ENCODE results near the gene HCFC2.

Gene HCFC2

GRCh38 chr12:104122298-104122697 lies 58.0 kb downstream of the HCFC2 start:
- DNase-seq (ENCODE audit: low read depth in 2 of 2): no peak
- TF ChIP-seq, protein P1, sequence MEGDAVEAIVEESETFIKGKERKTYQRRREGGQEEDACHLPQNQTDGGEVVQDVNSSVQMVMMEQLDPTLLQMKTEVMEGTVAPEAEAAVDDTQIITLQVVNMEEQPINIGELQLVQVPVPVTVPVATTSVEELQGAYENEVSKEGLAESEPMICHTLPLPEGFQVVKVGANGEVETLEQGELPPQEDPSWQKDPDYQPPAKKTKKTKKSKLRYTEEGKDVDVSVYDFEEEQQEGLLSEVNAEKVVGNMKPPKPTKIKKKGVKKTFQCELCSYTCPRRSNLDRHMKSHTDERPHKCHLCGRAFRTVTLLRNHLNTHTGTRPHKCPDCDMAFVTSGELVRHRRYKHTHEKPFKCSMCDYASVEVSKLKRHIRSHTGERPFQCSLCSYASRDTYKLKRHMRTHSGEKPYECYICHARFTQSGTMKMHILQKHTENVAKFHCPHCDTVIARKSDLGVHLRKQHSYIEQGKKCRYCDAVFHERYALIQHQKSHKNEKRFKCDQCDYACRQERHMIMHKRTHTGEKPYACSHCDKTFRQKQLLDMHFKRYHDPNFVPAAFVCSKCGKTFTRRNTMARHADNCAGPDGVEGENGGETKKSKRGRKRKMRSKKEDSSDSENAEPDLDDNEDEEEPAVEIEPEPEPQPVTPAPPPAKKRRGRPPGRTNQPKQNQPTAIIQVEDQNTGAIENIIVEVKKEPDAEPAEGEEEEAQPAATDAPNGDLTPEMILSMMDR (IDR thresholded peaks at IDR 0.05; ENCODE audit: low read depth, low read length): no peak
- no peak overlapping the region for H3K4me3 ChIP-seq (replicated peaks in 1 of 2; ENCODE audit: low read depth in 2 of 2, low read length in 2 of 2)

- H3K4me3 ChIP-seq (replicated peaks in 1 of 2; ENCODE audit: low read depth in 2 of 2, low read length in 2 of 2): no peak overlapping the region
- DNase-seq (ENCODE audit: low read depth in 2 of 2): no peak
- TF ChIP-seq, protein P1 (IDR thresholded peaks at IDR 0.05; ENCODE audit: low read depth, low read length): no peak
These were observed 62.2 kb downstream of the HCFC2 start for GRCh38 chr12:104126548-104126947.

DNA sequence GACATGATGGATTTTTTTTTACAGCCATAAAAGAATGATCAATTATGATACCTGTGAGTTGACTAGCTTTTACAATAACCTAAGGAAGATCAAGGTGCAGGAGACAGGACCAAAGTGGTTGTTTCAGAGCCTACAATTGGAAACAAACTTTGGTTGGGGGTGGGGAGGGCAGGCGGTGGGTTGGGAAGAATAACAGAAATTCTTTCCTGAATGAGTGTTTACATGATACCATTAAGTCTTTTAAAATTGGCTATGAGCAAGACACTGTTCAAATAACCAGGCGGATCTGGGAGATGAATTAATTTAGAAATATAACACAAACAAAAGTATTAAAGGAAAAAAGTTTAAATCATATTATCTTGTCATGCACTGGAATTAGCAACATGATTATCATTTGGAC lies 66.4 kb downstream of the HCFC2 start:
- no peak overlapping the region for H3K4me3 ChIP-seq (replicated peaks in 1 of 2; ENCODE audit: low read depth in 2 of 2, low read length in 2 of 2)
- DNase-seq (ENCODE audit: low read depth in 2 of 2): no peak
- TF ChIP-seq, protein P1 (IDR thresholded peaks at IDR 0.05; ENCODE audit: low read depth, low read length): no peak

GRCh38 chr12:104131609-104132008 lies 67.3 kb downstream of the HCFC2 start:
- peak overlapping the region in 1 of 2 donors; percentile 4 for H3K4me3 ChIP-seq (replicated peaks in 1 of 2; ENCODE audit: low read depth in 2 of 2, low read length in 2 of 2)
- TF ChIP-seq, protein P1 (IDR thresholded peaks at IDR 0.05; ENCODE audit: low read depth, low read length): no peak
- no peak for DNase-seq (ENCODE audit: low read depth in 2 of 2)

DNA sequence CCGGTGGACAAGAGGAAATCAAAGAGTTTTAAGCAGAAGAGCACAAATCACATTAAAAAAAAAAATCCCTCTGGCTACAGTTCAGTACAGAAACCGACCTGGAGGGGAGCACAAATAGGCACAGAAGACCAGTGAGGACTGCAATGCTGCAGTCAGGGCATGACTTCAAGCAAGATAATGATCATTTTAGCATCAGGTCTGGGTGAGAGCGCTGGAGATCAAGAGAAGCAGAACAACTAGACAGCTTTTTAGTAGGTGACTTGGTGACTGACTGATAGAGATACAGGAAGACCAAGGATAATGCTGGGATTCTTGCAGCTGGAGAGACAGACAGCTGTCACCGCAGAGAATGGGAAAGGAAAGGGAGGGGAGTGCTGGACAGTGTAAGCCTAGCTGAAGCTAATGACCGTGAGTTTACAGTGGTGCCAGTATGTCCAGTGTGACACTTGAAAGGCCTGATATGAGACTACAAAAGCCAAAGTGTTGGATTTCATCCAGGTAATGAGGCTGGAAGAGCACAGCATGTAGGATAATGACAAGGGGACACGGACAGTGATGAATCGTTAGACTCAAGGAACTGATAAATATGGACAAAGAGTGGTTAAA lies 68.1 kb downstream of the HCFC2 start:
- peak overlapping the region in 1 of 2 donors; percentile 9 for H3K4me3 ChIP-seq (replicated peaks in 1 of 2; ENCODE audit: low read depth in 2 of 2, low read length in 2 of 2)
- TF ChIP-seq, protein P1 (IDR thresholded peaks at IDR 0.05; ENCODE audit: low read depth, low read length): no peak
- no peak for DNase-seq (ENCODE audit: low read depth in 2 of 2)

GRCh38 chr12:104133321-104133720 lies 69.0 kb downstream of the HCFC2 start:
- no peak overlapping the region for H3K4me3 ChIP-seq (replicated peaks in 1 of 2; ENCODE audit: low read depth in 2 of 2, low read length in 2 of 2)
- DNase-seq (ENCODE audit: low read depth in 2 of 2): no peak
- TF ChIP-seq, protein P1 (IDR thresholded peaks at IDR 0.05; ENCODE audit: low read depth, low read length): no peak

GRCh38 chr12:104133866-104134265 lies 69.5 kb downstream of the HCFC2 start:
- no peak for DNase-seq (ENCODE audit: low read depth in 2 of 2)
- TF ChIP-seq, protein P1 (IDR thresholded peaks at IDR 0.05; ENCODE audit: low read depth, low read length): no peak

More at GRCh38 chr12:104133866-104134265, 69.5 kb downstream of the HCFC2 start:
- peak overlapping the region in 1 of 2 donors; percentile 84 for H3K4me3 ChIP-seq (replicated peaks in 1 of 2; ENCODE audit: low read depth in 2 of 2, low read length in 2 of 2)
